ENCODE measurements around the gene RFESD. TPM values are rescaled to one million over a fixed set of nuclear protein-coding genes. Genes with fewer than 3 reads are reported as not detected.

Gene RFESD
- polyA plus RNA-seq, 3 donors: 0.15 to 1.4 (median 0.24) TPM

GRCh38 chr5:95669985-95670384 is 23.4 kb downstream of the RFESD start:
- Mint-ChIP-seq H3K36me3 (no peaks in the 10 kb centered on the region), H3K4me1 (peaks cover 11% of the 10 kb centered on the region), H3K9me3 (no peaks in the 10 kb centered on the region), H3K27ac (no peak overlapping the region), H3K4me3 (no peak overlapping the region), H3K27me3 (ENCODE audit: low read depth in 3 of 3) (no peaks in the 10 kb centered on the region)
- no peak for TF ChIP-seq CTCF (IDR thresholded peaks at IDR 0.05)
- Histone ChIP-seq H3K9me3 (replicated peaks in 1 of 2; ENCODE audit: control insufficient read depth in 1 of 2, insufficient read depth in 1 of 2, low read length in 2 of 2) (no peaks in the 10 kb centered on the region), H3K36me3 (replicated peaks in 1 of 2; ENCODE audit: control insufficient read depth in 1 of 2, insufficient read depth in 2 of 2, low read length in 2 of 2) (no peaks in the 10 kb centered on the region), H4K20me1 (ENCODE audit: insufficient read depth, low read length) (no peaks in the 10 kb centered on the region), H2AFZ (ENCODE audit: insufficient read depth, low read depth, low read length, poor library complexity, severe bottlenecking) (no peak overlapping the region), H3K27me3 (ENCODE audit: control insufficient read depth in 2 of 2, insufficient read depth in 2 of 2, low read length in 2 of 2) (no peaks in the 10 kb centered on the region), H3K4me1 (ENCODE audit: control insufficient read depth in 1 of 2, insufficient read depth in 2 of 2, low read length in 2 of 2) (peaks cover 7 to 10% of the 10 kb centered on the region in 2 donors), H3K79me2 (ENCODE audit: insufficient read depth, low read length) (no peaks in the 10 kb centered on the region), H3K27ac (ENCODE audit: low read depth in 1 of 2, low read length in 2 of 2) (no peak overlapping the region), H3K4me2 (replicated peaks; ENCODE audit: extremely low read depth, low read length, poor library complexity, severe bottlenecking) (no peak overlapping the region), H3K4me3 (replicated peaks in 1 of 3; ENCODE audit: low read depth in 2 of 3, low read length in 3 of 3) (no peak overlapping the region), H3K9ac (ENCODE audit: insufficient read depth, low read length, poor library complexity, severe bottlenecking) (no peak overlapping the region)
- intact Hi-C loops (cut with micrococcal nuclease): loop anchor here (5.0 kb wide), 2 partner anchors 177 to 452 kb away; no protein-coding TSS in a partner anchor
- 100% methylated on average over 1 of the region's 5 CpGs for WGBS (ENCODE audit: insufficient coverage)
- DNase-seq: no peak

DNA sequence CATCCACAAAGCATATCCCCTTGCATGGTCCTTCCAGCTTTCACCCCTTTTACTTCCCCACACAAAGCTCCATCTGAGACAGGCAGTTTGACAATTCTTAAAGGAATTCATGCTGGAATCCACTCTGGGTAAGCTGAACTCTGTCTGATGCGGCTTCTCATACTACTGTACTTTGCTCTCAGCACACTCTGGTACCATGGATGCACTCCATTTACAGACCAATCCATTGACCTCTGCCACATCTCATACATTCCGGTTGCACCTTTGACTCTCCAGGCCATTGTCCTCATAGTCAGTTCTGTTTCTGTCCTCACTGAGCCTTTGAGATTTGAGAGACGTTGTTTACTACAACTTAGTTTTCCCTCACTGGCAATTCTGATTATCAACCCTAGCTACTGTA is 24.0 kb downstream of the RFESD start:
- Histone ChIP-seq H3K9me3 (replicated peaks in 1 of 2; ENCODE audit: control insufficient read depth in 1 of 2, insufficient read depth in 1 of 2, low read length in 2 of 2) (no peaks in the 10 kb centered on the region), H3K4me3 (replicated peaks in 1 of 3; ENCODE audit: low read depth in 2 of 3, low read length in 3 of 3) (no peak overlapping the region), H4K20me1 (ENCODE audit: insufficient read depth, low read length) (no peaks in the 10 kb centered on the region), H3K27ac (ENCODE audit: low read depth in 1 of 2, low read length in 2 of 2) (no peak overlapping the region), H3K4me2 (replicated peaks; ENCODE audit: extremely low read depth, low read length, poor library complexity, severe bottlenecking) (no peak overlapping the region), H3K27me3 (ENCODE audit: control insufficient read depth in 2 of 2, insufficient read depth in 2 of 2, low read length in 2 of 2) (no peaks in the 10 kb centered on the region), H3K79me2 (ENCODE audit: insufficient read depth, low read length) (no peaks in the 10 kb centered on the region), H3K4me1 (ENCODE audit: control insufficient read depth in 1 of 2, insufficient read depth in 2 of 2, low read length in 2 of 2) (peaks cover 7 to 10% of the 10 kb centered on the region in 2 donors), H3K36me3 (replicated peaks in 1 of 2; ENCODE audit: control insufficient read depth in 1 of 2, insufficient read depth in 2 of 2, low read length in 2 of 2) (no peaks in the 10 kb centered on the region), H2AFZ (ENCODE audit: insufficient read depth, low read depth, low read length, poor library complexity, severe bottlenecking) (no peak overlapping the region), H3K9ac (ENCODE audit: insufficient read depth, low read length, poor library complexity, severe bottlenecking) (no peak overlapping the region)
- TF ChIP-seq CTCF (IDR thresholded peaks at IDR 0.05): no peak
- H3K36me3 Mint-ChIP-seq: no peaks in the 10 kb centered on the region
- DNase-seq: no peak
- H3K27ac Mint-ChIP-seq: no peak overlapping the region
- H3K27me3 Mint-ChIP-seq (ENCODE audit: low read depth in 3 of 3): no peaks in the 10 kb centered on the region
- H3K9me3 Mint-ChIP-seq: no peaks in the 10 kb centered on the region
- peaks cover 11% of the 10 kb centered on the region for H3K4me1 Mint-ChIP-seq
- intact Hi-C loops (cut with micrococcal nuclease): loop anchor here in 1 of 2 donors (5.0 kb wide), 1 partner anchor 452 kb away; no protein-coding TSS in a partner anchor
- WGBS (ENCODE audit: insufficient coverage): 100% methylated on average over 3 of the region's 3 CpGs
- H3K4me3 Mint-ChIP-seq: no peak overlapping the region
